Fibroblast of skin of scalp (primary cell): ENCODE results near the gene LY86.

Experiments used
- DNase-seq: peaks from one replicate; pipeline ENCODE4 v3.0.0-alpha.2; 2013

The LY86 gene

GRCh38 chr6:6623553-6623952 is 35.0 kb downstream of the LY86 start:
- no peak for DNase-seq

- DNase-seq, result no peak
Measured at GRCh38 chr6:6624269-6624990, 35.9 kb downstream of the LY86 start.

DNA sequence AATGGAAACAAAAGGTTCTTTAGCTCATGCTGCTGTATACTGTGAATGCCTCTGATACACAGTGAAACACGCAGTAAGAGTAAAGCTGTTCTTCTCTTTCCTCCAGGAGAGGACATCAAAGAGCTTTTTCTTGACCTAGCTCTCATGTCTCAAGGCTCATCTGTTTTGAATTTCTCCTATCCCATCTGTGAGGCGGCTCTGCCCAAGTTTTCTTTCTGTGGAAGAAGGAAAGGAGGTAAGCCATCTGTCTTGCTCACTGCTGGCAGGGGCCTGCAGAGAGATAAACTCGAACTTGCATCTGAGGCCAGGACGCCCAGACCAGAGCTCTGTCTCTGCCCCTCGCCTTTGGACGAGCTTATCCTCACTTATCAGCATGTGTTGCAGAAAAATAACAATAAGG is 37.7 kb downstream of the LY86 start:
- DNase-seq, result no peak

DNA sequence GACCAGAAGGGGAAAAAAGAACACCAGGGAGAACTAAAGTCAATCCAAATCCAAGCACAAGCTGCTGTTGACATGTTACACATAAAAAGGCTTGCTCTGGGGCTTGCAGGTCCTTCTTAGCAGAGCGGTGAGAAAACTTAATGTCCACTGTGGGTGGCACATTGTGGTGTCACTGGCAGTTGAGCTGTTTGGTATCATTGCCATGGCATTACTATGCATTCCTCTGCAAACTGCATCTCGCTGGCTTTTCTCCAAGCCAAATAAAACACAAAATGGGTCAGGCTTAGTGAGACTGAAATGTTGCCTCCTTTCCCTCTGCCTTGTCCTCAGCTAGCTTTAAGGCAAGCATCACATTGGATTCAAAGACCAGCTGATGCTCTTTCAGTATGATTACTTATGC is 40.9 kb downstream of the LY86 start:
- peak; percentile 53 for DNase-seq

- DNase-seq, result no peak
Measured at GRCh38 chr6:6631053-6631452, 42.5 kb downstream of the LY86 start.

DNA sequence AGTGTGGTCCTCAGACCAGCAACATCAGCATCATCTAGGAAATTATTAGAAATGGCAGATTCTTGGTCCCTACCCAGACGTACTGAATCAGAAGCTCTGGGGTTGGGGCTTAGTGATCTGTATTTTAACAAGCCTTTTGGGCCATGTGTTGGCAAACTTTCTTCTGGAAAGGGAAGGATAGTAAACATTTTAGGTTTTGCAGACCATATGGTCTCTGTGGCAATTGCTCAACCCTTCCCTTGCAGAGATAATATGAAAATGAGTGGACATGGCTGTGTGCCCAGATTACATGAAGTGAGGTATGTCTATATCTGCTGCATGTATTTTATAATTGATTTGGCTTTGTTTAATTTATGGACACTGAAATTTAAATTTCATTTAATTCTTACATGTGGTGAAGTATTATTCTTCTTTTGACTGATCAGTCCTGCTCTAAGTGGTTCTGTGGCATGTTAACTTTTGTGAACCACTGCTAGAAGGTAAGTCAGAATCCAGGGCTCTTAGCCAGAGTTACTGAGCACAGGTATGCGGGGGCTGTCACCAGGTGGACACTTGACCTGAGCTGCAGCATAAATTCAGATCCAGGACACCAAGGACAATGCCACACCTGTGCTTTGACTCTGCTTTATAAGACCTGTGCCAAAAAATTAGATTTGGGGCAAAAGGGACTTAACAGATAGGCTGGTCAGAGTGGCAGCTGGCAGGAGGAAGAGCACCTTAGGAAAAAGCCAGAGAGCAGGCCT is 43.2 kb downstream of the LY86 start:
- DNase-seq, result no peak

DNA sequence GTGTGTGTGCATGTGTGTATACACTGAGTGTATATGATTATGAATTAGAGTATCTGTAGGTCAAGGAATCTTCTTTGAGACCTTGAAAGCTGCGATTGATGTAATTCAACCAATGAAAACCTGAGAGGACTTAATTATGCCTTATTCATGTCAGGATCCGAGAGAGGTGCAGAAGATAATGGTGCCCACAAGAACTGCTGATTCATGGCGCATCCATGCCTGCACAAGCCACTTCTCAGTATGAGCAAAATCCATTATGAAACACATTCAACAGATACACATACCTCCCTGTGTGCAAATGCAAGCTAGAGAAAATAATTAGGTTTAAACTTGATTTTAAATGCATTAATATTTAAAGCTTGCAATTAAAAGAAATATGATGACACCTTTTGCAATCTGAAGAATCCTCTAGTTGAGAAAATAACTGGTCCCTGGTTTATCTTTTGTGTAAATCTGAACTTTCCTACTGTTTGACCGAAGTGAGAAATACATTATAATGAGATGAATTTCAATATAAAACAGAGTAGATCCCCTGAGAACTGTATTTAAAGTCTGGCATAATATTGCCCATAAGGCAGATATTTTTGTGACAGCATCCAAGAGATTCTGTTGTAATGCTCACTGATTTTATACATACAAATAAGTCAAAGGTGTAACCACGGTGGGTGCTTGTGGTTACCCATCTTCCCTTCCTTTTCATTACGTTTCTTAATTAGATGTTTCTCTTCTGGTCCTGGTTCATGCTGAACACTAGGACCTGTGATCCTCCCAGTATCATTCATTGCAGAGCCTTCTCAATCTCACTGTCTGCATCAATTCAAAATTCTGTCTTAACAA is 45.6 kb downstream of the LY86 start:
- DNase-seq, result no peak

DNA sequence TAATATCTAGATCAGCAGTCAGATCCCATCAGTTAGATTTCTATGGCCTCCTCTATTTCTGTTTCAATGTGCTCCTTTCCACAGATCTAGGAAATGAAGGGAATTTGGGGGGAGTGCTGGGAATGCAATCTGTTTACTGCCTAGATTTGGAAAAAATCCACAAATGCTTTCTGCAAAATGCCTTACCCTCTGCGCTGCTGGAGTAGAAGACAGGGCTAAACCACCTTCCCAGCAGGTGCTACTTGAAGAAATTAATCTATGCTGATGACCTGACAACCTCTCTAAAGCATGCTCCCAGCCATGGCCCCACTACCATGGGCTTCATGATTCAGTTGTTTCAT is 46.2 kb downstream of the LY86 start:
- DNase-seq, result no peak

DNA sequence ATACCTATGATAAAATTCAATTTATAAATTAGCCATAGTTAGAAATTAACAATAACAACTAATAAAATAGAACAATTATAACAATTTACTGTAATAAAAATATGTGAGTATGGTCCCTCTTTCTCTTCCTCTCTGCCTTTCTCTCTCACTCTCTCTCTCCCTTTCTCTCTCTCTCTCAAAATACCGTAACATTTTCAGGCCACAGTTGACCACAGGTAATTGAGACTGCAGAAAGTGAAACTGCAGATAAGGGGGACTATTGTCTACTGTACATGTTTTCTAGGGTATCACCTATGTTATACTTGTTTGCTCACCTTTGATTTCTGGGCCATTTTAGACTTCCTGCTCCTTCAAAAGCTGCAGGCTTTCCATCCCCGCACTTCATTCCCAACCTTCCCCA is 46.8 kb downstream of the LY86 start:
- no peak for DNase-seq

DNA sequence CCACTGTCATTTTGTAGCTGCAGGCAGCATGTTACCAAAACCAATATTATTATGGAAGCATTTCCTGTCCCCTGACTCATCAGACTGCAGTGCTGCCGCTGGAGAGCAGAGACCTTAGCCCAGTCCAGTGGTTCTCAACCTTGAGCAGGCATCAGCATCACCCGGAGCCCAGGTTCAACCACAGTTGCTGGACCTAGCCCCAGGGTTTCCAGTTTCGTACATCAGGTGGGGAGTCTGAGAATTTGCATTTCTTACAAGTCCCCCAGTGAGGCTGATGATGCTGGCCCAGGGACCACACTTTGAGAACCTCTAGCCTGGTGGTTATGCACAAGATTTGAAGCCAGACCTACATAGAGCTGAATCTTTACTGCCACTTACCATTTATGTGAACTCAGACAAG is 47.3 kb downstream of the LY86 start:
- no peak for DNase-seq

GRCh38 chr6:6639572-6639971 is 51.1 kb downstream of the LY86 start:
- no peak for DNase-seq

DNA sequence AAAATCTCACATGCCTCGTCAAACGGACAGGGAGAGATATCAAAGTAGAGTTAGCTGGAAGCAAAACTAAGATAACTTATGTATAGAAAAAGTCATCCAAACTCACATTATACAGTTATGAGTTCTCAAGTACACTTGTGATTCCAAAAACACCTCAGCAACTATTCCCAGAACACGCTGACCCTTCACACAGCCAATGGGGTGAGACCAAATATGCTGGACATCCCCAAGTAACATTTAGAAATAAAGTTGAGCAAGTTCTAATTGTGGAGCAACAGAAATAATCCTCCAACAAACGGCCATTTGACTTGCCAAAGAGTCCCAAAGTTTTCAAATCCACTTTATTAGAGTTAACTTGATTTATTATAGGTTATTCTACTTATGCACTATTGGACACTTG is 52.4 kb downstream of the LY86 start:
- no peak for DNase-seq

DNA sequence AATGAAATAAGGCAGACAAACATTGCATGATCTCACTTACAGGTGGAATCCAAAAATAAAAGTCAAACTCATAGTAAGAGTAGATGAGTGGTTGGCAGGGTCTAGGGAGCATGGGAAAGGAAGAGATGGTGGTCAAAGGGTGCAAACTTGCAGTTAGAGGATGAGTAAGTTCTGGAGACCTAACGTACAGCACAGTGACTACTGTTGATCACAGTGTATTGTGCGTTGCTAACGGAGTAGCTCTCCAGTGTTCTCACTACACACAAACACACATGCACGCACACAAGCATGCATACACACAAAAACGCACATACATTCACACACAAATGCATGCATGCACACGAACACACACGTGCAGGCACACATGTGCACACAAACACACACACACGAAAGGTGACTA is 54.9 kb downstream of the LY86 start:
- DNase-seq, result no peak

GRCh38 chr6:6645261-6645917 is 56.9 kb downstream of the LY86 start:
- no peak for DNase-seq

- DNase-seq, result no peak
Measured at GRCh38 chr6:6646384-6646783, 57.9 kb downstream of the LY86 start.

GRCh38 chr6:6646859-6647258 is 58.3 kb downstream of the LY86 start:
- DNase-seq, result no peak

- no peak for DNase-seq
Measured at GRCh38 chr6:6648692-6649343, 60.3 kb downstream of the LY86 start.

GRCh38 chr6:6649824-6650349 is 61.4 kb downstream of the LY86 start:
- no peak for DNase-seq

GRCh38 chr6:6650839-6651238 is 62.3 kb downstream of the LY86 start:
- no peak for DNase-seq

- no peak for DNase-seq
Measured at GRCh38 chr6:6651335-6651734, 62.8 kb downstream of the LY86 start.

DNA sequence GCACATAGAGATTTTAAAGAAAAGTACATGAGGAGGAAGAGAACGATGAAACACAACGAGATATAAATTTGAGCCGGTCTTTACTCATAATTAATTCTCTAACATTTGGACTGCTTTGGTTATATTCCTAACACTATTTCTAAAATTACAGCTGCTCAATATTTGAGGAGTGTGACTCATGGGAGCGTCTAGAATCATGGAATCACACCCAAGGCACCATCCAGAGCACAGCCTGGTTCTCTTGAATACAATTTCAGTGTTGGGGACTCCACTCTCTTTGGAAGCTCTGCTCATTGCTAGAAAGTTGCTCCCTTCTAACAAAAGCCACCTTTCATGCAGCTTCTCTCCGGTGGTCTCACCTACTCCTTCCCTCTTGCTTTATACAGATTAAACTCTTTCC is 64.4 kb downstream of the LY86 start:
- no peak for DNase-seq
